Lower lobe of right lung (tissue), 2 donors: ENCODE measurements around the gene TBC1D32. TPM values are rescaled to one million over a fixed set of nuclear protein-coding genes. Genes with fewer than 3 reads are reported as not detected.
"Not testable (repeated sequence)": the region's sequence is repeated elsewhere in the genome, so short reads cannot be mapped to it uniquely, and the experiment has no call there.

Experiments used
- ATAC-seq, 2 donors: fragments of 200-7000 bp; cut with Tn5 transposase; one replicate each; pipeline ENCODE4 v1.9.1; 2020 to 2022; ENCODE audit warnings: mild to moderate bottlenecking in 2 of 2, moderate library complexity in 2 of 2
- DNase-seq: peaks from one replicate; pipeline ENCODE4 v3.0.0-alpha.2; 2020
- H3K27ac ChIP-seq: fragments of 200-600 bp; one replicate; pipeline ENCODE4 v1.8.0; 2022
- H3K27me3 ChIP-seq: fragments of 200-600 bp; one replicate; pipeline ENCODE4 v1.8.0; 2022; ENCODE audit warnings: low read depth
- H3K36me3 ChIP-seq: fragments of 200-600 bp; one replicate; pipeline ENCODE4 v1.8.0; 2022; ENCODE audit warnings: mild to moderate bottlenecking
- H3K4me1 ChIP-seq: fragments of 200-600 bp; one replicate; pipeline ENCODE4 v1.8.0; 2022
- H3K4me3 ChIP-seq: fragments of 200-600 bp; one replicate; pipeline ENCODE4 v1.8.0; 2022; ENCODE audit warnings: mild to moderate bottlenecking
- H3K9me3 ChIP-seq: fragments of 200-600 bp; one replicate; pipeline ENCODE4 v1.8.0; 2022
- intact Hi-C: fragments of 100-400 bp; cut with DNase I; formaldehyde crosslinking; loops from one replicate; pipeline ENCODE4 v1.11.0; 2022
- total RNA-seq: library from RNA; stranded (reverse); fragmentation: NEBNext Ultra II Directional; extraction: Animal tissue kit (Norgen Biotek cat#: 25700); gene quantifications from one replicate; pipeline ENCODE4 v1.2.1, GENCODE V29; 2021
- TF ChIP-seq, protein P1 (sequence below): fragments of 200-600 bp; IDR thresholded peaks from one replicate; pipeline ENCODE4 v1.8.0; 2022; ENCODE audit warnings: antibody characterized with exemption, mild to moderate bottlenecking
- donor health status: DM: no; HTN: yes; CAD: no; lungs with severe emphysema.

Gene TBC1D32
- total RNA-seq, 1 donor from 2014 or later: 5.0 TPM

DNA sequence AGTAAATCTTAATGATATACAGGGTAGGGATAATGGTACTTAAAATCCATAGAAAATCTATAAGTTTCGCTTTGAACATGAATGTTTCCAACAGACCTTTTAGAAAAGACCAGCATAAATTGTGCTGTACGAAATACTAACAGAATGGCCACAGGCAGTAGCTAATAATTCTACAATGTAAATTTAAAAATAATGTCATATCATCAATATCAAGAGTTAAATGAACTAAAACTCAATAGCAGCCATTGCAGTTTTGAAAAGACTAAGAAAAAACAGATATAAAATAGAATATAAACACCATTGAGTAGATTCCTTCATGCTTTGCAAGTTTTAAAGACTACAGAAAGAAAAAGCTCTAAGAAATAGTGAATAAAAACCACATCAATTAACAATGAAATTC lies 14.7 kb downstream of the TBC1D32 start:
- H3K27me3 ChIP-seq: no peaks in the 10 kb centered on the region
- no peak for ATAC-seq
- no peaks in the 10 kb centered on the region for H3K4me1 ChIP-seq
- H3K4me3 ChIP-seq: no peak overlapping the region
- no peaks in the 10 kb centered on the region for H3K9me3 ChIP-seq
- TF ChIP-seq, protein P1, sequence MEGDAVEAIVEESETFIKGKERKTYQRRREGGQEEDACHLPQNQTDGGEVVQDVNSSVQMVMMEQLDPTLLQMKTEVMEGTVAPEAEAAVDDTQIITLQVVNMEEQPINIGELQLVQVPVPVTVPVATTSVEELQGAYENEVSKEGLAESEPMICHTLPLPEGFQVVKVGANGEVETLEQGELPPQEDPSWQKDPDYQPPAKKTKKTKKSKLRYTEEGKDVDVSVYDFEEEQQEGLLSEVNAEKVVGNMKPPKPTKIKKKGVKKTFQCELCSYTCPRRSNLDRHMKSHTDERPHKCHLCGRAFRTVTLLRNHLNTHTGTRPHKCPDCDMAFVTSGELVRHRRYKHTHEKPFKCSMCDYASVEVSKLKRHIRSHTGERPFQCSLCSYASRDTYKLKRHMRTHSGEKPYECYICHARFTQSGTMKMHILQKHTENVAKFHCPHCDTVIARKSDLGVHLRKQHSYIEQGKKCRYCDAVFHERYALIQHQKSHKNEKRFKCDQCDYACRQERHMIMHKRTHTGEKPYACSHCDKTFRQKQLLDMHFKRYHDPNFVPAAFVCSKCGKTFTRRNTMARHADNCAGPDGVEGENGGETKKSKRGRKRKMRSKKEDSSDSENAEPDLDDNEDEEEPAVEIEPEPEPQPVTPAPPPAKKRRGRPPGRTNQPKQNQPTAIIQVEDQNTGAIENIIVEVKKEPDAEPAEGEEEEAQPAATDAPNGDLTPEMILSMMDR: no peak
- H3K27ac ChIP-seq: no peak overlapping the region
- peaks cover 5% of the 10 kb centered on the region for H3K36me3 ChIP-seq
- DNase-seq: no peak
- intact Hi-C loops: no loop called here

DNA sequence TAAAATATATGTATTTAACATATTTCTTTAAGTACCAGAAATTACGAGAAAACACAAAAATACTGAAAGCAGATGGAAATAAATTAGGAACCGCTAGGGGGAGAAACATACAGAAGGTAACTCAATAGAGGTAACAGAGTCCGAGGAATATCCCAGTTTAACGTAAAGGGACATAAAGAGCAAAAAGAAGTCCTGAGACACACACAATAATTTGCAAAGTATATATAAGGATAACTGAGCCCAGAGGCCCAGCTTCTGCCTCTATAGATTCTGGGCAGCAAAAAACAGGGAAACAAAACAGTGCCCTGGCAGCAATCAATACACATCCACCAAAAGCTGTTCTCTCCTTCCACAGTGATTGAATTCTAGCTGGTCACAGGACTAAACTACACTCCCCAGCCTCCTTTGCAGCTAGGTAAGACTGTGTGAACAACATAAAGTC lies 15.1 kb downstream of the TBC1D32 start:
- H3K4me3 ChIP-seq: no peak overlapping the region
- H3K9me3 ChIP-seq: no peaks in the 10 kb centered on the region
- no peaks in the 10 kb centered on the region for H3K4me1 ChIP-seq
- TF ChIP-seq, protein P1: peak; percentile 28
- DNase-seq (no peak), ATAC-seq (no peak)
- no peaks in the 10 kb centered on the region for H3K27me3 ChIP-seq
- intact Hi-C loops: no loop called here
- H3K27ac ChIP-seq: no peak overlapping the region
- H3K36me3 ChIP-seq: peaks cover 5% of the 10 kb centered on the region

DNA sequence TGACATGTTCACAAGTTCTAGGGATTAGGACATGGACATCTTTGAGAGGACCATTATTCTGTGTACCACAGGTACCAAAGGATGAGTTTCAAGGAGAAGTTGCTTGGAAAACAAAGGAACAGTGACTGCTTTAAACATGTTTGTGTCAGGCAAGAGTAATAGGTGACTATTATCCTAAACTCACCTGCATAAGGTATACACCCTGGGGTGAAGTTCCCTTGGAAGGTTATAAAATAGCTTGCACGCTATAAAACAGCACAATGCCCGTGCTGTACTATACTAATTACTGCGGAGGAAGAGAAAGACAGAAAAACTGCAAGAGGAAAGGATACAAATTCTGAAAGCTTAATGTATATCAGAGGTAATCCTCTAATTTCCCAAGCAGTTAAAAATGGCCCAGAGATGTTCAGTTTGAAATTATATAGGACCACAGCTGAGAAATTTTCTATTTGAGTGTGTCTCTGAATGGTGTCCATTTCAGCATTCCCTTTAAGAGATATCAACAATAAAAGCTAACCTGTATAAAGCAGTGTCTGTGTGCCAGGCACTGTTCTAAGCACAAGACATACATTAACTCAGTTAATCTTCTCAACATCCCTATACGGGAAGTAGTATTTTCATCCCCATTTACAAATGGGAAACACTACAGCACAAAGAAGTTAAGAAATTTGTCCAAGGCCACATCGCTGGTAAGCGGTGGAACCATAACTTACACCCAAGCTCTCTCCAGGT lies 19.7 kb downstream of the TBC1D32 start:
- TF ChIP-seq, protein P1: no peak
- H3K27me3 ChIP-seq: no peaks in the 10 kb centered on the region
- no peaks in the 10 kb centered on the region for H3K9me3 ChIP-seq
- intact Hi-C loops: no loop called here
- no peak overlapping the region for H3K27ac ChIP-seq
- H3K36me3 ChIP-seq: no peaks in the 10 kb centered on the region
- H3K4me1 ChIP-seq: no peaks in the 10 kb centered on the region
- no peak for DNase-seq
- no peak overlapping the region for H3K4me3 ChIP-seq
- no peak for ATAC-seq

DNA sequence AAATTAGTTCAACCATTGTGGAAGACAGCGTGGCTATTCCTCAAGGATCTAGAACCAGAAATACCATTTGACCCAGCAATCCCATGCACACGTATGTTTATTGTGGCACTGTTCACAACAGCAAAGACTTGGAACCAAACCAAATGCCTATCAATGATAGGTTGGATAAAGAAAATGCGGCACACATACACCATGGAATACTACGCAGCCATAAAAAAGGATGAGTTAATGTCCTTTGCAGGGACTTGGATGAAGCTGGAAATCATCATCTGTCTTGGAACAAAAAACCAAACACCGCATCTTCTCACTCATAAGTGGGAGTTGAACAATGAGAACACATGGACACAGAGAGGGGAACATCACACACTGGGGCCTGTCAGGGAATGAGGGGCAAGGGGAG lies 22.5 kb downstream of the TBC1D32 start:
- intact Hi-C loops, H3K27ac ChIP-seq, H3K27me3 ChIP-seq, DNase-seq, H3K4me3 ChIP-seq, H3K9me3 ChIP-seq, ATAC-seq, H3K36me3 ChIP-seq, H3K4me1 ChIP-seq: not testable (repeated sequence)

DNA sequence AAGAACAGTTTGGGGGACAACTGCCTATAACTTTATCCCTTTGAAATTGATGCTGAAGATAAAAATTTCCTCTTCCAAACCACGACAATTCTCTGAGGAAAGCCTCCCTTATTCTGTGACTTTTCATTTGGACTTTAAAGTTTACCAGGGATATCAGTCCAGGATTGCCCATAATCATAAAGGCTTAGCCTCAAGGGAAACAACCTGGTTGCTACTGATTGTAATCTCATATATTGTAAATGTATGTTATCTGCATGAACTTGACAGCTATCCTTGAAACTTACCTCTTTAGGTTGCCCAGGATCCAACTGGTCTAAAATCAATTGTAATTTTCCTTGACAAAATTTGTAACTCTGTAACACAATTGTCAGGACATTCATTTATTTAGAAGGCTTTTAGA lies 23.8 kb downstream of the TBC1D32 start:
- intact Hi-C loops: no loop called here
- Histone ChIP-seq H3K36me3 (no peaks in the 10 kb centered on the region), H3K27ac (no peak overlapping the region), H3K4me3 (no peak overlapping the region), H3K9me3 (no peaks in the 10 kb centered on the region), H3K4me1 (no peaks in the 10 kb centered on the region), H3K27me3 (no peaks in the 10 kb centered on the region)
- DNase-seq (no peak), ATAC-seq (no peak)
- TF ChIP-seq, protein P1: no peak

DNA sequence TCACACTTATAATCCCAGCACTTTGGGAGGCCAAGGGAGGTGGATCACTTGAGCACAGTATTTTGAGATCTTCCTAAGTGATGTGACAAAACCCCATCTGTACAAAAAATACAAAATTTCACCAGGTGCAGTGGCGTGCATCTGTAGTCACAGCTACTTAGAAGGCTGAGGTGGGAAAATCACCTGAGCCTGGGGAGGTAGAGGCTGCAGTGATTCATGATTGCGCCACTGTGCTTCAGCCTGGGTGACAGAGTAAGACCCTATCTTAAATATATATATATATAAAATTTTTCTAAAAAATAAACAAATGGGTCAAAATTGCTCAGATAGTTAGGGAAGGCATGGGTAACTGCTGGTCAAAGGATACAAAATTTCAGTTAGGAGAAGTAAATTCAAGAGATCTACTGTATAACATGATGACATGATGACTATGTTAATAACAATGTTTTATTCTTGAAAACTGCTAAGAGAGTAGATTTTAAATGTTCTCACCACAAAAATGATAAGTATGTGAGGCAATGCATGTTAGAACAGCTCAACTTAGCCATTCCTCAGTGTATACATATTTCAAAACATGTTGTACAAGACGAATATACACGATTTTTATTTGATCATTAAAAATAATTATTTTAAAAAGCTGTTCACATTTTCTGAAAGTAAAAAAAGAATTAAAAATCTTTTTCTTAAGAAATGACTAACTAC lies 24.4 kb downstream of the TBC1D32 start:
- intact Hi-C loops: no loop called here

More for the DNA sequence above, 24.4 kb downstream of the TBC1D32 start:
- Histone ChIP-seq H3K4me1 (no peaks in the 10 kb centered on the region), H3K36me3 (no peaks in the 10 kb centered on the region), H3K9me3 (no peaks in the 10 kb centered on the region), H3K4me3 (no peak overlapping the region), H3K27me3 (no peaks in the 10 kb centered on the region), H3K27ac (no peak overlapping the region)
- TF ChIP-seq, protein P1: no peak
- DNase-seq (no peak), ATAC-seq (no peak)
